HCT116 (cell line): Measurements from ENCODE around the gene TLE4. TPM values are rescaled to one million over a fixed set of nuclear protein-coding genes. Genes with fewer than 3 reads are reported as not detected.

Experiments used
- ATAC-seq: fragments of 200-7000 bp; cut with Tn5 transposase; 2 replicates; pipeline ENCODE4 v1.9.1; 2020; ENCODE audit warnings: mild to moderate bottlenecking, moderate library complexity
- BruUV-seq: library from RNA; stranded (reverse); fragments of 400-500 nt; replicated peaks from 2 replicates; lab custom pipeline; 2021; lab: Mats Ljungman, UMichigan
- CTCF ChIA-PET: fragments of 300-600 bp; sonication (Branson Sonifier 250); formaldehyde crosslinking; loops from one replicate; lab custom pipeline; 2021; ENCODE audit warnings: antibody characterized with exemption; lab: Charles Lee
- POLR2A ChIA-PET: fragments of 300-600, 350-600 bp; sonication (Branson Sonifier 250); formaldehyde crosslinking; loops from one replicate; lab custom pipeline; 2021; ENCODE audit warnings: antibody characterized with exemption; lab: Charles Lee
- RAD21 ChIA-PET, 2 experiments: fragments of 300-600 bp; sonication (Branson Sonifier 250); formaldehyde crosslinking; loops; one replicate each; lab custom pipeline; 2023; ENCODE audit warnings: low total read pairs in 2 of 2; ENCODE audit not compliant: uncharacterized antibody in 2 of 2, unreplicated experiment in 2 of 2, low non-redundant PET in 1 of 2; lab: Charles Lee
- DNase-seq: peaks from one replicate; pipeline ENCODE4 v3.0.0-alpha.2; 2010; ENCODE audit warnings: low read depth, low spot score
- H2AFZ ChIP-seq: fragments of 200-600 bp; shearing (Covaris generic), sonication (generic); 2 replicates; pipeline ENCODE4 v1.6.1; 2017; ENCODE audit warnings: low read depth, mixed run types, mixed read lengths, antibody characterized with exemption, low read length; ENCODE audit not compliant: poor library complexity, severe bottlenecking
- H3K27ac ChIP-seq: 2 replicates; pipeline ENCODE4 v1.5.1; 2012; ENCODE audit warnings: low read depth, low read length
- H3K27me3 ChIP-seq: fragments of 200-600 bp; sonication (generic); 2 replicates; pipeline ENCODE4 v1.6.1; 2016; ENCODE audit warnings: mixed run types, low read length, mixed read lengths; ENCODE audit not compliant: insufficient read depth
- H3K36me3 ChIP-seq, 2 experiments: fragments of 200-500 bp in 1 of 2; fragments of 200-600 bp in 1 of 2; sonication (Bioruptor generic) in 1 of 2; sonication (generic) in 1 of 2; 2 replicates each; pipeline versions ENCODE4 v1.5.1 to v1.6.1; 2014 to 2016; ENCODE audit warnings: low read length in 2 of 2, inconsistent platforms in 1 of 2, mixed read lengths in 1 of 2, mixed run types in 1 of 2; ENCODE audit not compliant: insufficient read depth in 2 of 2, control insufficient read depth in 1 of 2
- H3K4me1 ChIP-seq, 2 experiments: fragments of 200-600 bp in 1 of 2; sonication (generic) in 1 of 2; 2 replicates each; pipeline versions ENCODE4 v1.5.1 to v1.6.1; 2012 to 2017; ENCODE audit warnings: low read length in 2 of 2, inconsistent platforms in 1 of 2, mild to moderate bottlenecking in 1 of 2, mixed read lengths in 1 of 2, mixed run types in 1 of 2, moderate library complexity in 1 of 2; ENCODE audit not compliant: insufficient read depth in 2 of 2, control insufficient read depth in 1 of 2
- H3K4me2 ChIP-seq: fragments of 200-600 bp; sonication (generic); 2 replicates; pipeline ENCODE4 v1.6.1; 2017; ENCODE audit warnings: mixed run types, low read length, mixed read lengths
- H3K4me3 ChIP-seq, 2 experiments: fragments of 200-600 bp in 1 of 2; sonication (generic) in 1 of 2; replicated peaks in 1 of 2; 2 replicates each; pipeline ENCODE4 v1.5.1; 2011 to 2016; ENCODE audit warnings: low read length in 2 of 2, control low read depth in 1 of 2, low read depth in 1 of 2, mild to moderate bottlenecking in 1 of 2, mixed read lengths in 1 of 2, mixed run types in 1 of 2
- H3K79me2 ChIP-seq: fragments of 200-600 bp; sonication (generic); 2 replicates; pipeline ENCODE4 v1.6.1; 2017; ENCODE audit warnings: mild to moderate bottlenecking, mixed run types, low read length, moderate library complexity, mixed read lengths; ENCODE audit not compliant: insufficient read depth
- H3K9ac ChIP-seq: fragments of 200-600 bp; sonication (generic); 2 replicates; pipeline ENCODE4 v1.6.1; 2016; ENCODE audit warnings: low read length, mixed read lengths
- H3K9me2 ChIP-seq: fragments of 200-600 bp; sonication (generic), shearing (Covaris generic); 2 replicates; pipeline ENCODE4 v1.6.1; 2017; ENCODE audit warnings: mixed run types, mild to moderate bottlenecking, moderate library complexity; ENCODE audit not compliant: insufficient read depth
- H3K9me3 ChIP-seq, 2 experiments: fragments of 200-500 bp in 1 of 2; fragments of 200-600 bp in 1 of 2; sonication (Bioruptor generic) in 1 of 2; sonication (generic) in 1 of 2; 2 replicates each; pipeline ENCODE4 v1.6.1; 2014 to 2017; ENCODE audit warnings: low read length in 2 of 2, mixed read lengths in 2 of 2, inconsistent platforms in 1 of 2, low read depth in 1 of 2, mild to moderate bottlenecking in 1 of 2, mixed run types in 1 of 2, moderate library complexity in 1 of 2; ENCODE audit not compliant: control insufficient read depth in 1 of 2, insufficient read depth in 1 of 2
- H4K20me1 ChIP-seq: fragments of 200-600 bp; sonication (generic), shearing (Covaris generic); 2 replicates; pipeline ENCODE4 v1.6.1; 2017; ENCODE audit warnings: mixed run types, mild to moderate bottlenecking, moderate library complexity; ENCODE audit not compliant: insufficient read depth
- CEBPB ChIP-seq: IDR thresholded peaks from 2 replicates; pipeline ENCODE4 v1.6.1; 2012; ENCODE audit warnings: low read depth
- EGR1 ChIP-seq: IDR thresholded peaks from 2 replicates; pipeline ENCODE4 v1.6.1; 2012; ENCODE audit warnings: low read depth
- ELF1 ChIP-seq: IDR thresholded peaks from 2 replicates; pipeline ENCODE4 v1.6.1; 2012; ENCODE audit warnings: low read depth, borderline replicate concordance
- EZH2 ChIP-seq: fragments of 200-600 bp; sonication (generic); IDR thresholded peaks from 2 replicates; pipeline ENCODE4 v1.6.1; 2017; ENCODE audit warnings: antibody characterized with exemption, mixed run types
- FOSL1 ChIP-seq: IDR thresholded peaks from 2 replicates; pipeline ENCODE4 v1.6.1; 2012; ENCODE audit warnings: low read depth
- JUND ChIP-seq: IDR thresholded peaks from 2 replicates; pipeline ENCODE4 v1.6.1; 2012
- POLR2A ChIP-seq: IDR thresholded peaks from 2 replicates; pipeline ENCODE4 v1.7.0; 2011; ENCODE audit warnings: borderline replicate concordance; ENCODE audit not compliant: insufficient read depth, insufficient read length; ENCODE audit errors: extremely low read depth
- POLR2AphosphoS5 ChIP-seq: IDR thresholded peaks from 2 replicates; pipeline ENCODE4 v1.6.1; 2011; ENCODE audit warnings: mild to moderate bottlenecking, low read depth, low read length, moderate library complexity
- SIN3A ChIP-seq: IDR thresholded peaks from 2 replicates; pipeline ENCODE4 v1.6.1; 2012; ENCODE audit warnings: low read depth
- SP1 ChIP-seq: IDR thresholded peaks from 2 replicates; pipeline ENCODE4 v1.6.1; 2012; ENCODE audit warnings: low read depth
- TCF7L2 ChIP-seq: IDR thresholded peaks from 2 replicates; pipeline ENCODE4 v1.7.0; 2011; ENCODE audit warnings: borderline replicate concordance, inconsistent platforms; ENCODE audit not compliant: insufficient read depth, insufficient read length; ENCODE audit errors: extremely low read depth
- YY1 ChIP-seq: IDR thresholded peaks from 2 replicates; pipeline ENCODE4 v1.6.1; 2011; ENCODE audit warnings: low read length, low read depth, moderate library complexity, mild to moderate bottlenecking; ENCODE audit not compliant: insufficient replicate concordance; ENCODE audit errors: extremely low read depth
- ZBTB33 ChIP-seq: IDR thresholded peaks from 2 replicates; pipeline ENCODE4 v1.6.1; 2011; ENCODE audit warnings: mild to moderate bottlenecking, low read length, moderate library complexity; ENCODE audit not compliant: insufficient replicate concordance; ENCODE audit errors: extremely low read depth
- ZFX ChIP-seq: fragments of 450-650 bp; IDR thresholded peaks from 2 replicates; pipeline ENCODE4 v1.6.1; 2017
- ZNF274 ChIP-seq: fragments of 200-500 bp; sonication (Bioruptor generic); IDR thresholded peaks from 2 replicates; pipeline ENCODE4 v1.6.1; 2014; ENCODE audit warnings: mild to moderate bottlenecking, low read depth, low read length, inconsistent platforms
- intact Hi-C: fragments of 100-400 bp; cut with micrococcal nuclease; formaldehyde crosslinking; loops from 2 replicates; pipeline ENCODE4 v1.10.0; 2022
- total RNA-seq: library from RNA; stranded (reverse); gene quantifications from one replicate; pipeline ENCODE4 v1.2.1, GENCODE V29; 2021; ENCODE audit not compliant: unreplicated experiment
- TF ChIP-seq, protein P1 (sequence below), 3 experiments: fragments of 200-600 bp in 1 of 3; sonication (generic) in 1 of 3; IDR thresholded peaks in 2 of 3; conservative IDR thresholded peaks in 1 of 3; 2 replicates each; pipeline ENCODE4 v1.5.1; 2012 to 2017; ENCODE audit warnings: low read depth in 2 of 3, low read length in 2 of 3, antibody characterized with exemption in 1 of 3, borderline replicate concordance in 1 of 3, control low read depth in 1 of 3, mild to moderate bottlenecking in 1 of 3, mixed read lengths in 1 of 3, mixed run types in 1 of 3, moderate library complexity in 1 of 3; ENCODE audit not compliant: insufficient read depth in 1 of 3
- TF ChIP-seq, protein P2 (sequence below): IDR thresholded peaks from 2 replicates; pipeline ENCODE4 v1.6.1; 2012

Gene TLE4
- total RNA-seq, 1 experiment from 2014 or later, result 0.39 TPM

GRCh38 chr9:79699479-79699878 is 127.7 kb downstream of the TLE4 start:
- Histone ChIP-seq H2AFZ (no peak overlapping the region), H3K79me2 (no peaks in the 10 kb centered on the region), H3K27me3 (no peaks in the 10 kb centered on the region), H3K9ac (no peak overlapping the region), H3K9me2 (no peaks in the 10 kb centered on the region), H3K36me3 (no peaks in the 10 kb centered on the region), H3K9me3 (peaks cover 0 to 28% of the 10 kb centered on the region in 2 experiments; a peak in 3 of 4 replicates), H3K4me3 (no peak overlapping the region), H4K20me1 (no peaks in the 10 kb centered on the region), H3K4me2 (no peak overlapping the region), H3K4me1 (no peaks in the 10 kb centered on the region), H3K27ac (no peak overlapping the region)
- TF ChIP-seq FOSL1 (no peak), POLR2A (no peak), EZH2 (no peak), EGR1 (no peak), SP1 (no peak), ZFX (no peak), ELF1 (no peak), TCF7L2 (no peak), YY1 (no peak), SIN3A (no peak), POLR2AphosphoS5 (no peak), ZNF274 (no peak), JUND (no peak), CEBPB (no peak), ZBTB33 (no peak)
- TF ChIP-seq, protein P1, sequence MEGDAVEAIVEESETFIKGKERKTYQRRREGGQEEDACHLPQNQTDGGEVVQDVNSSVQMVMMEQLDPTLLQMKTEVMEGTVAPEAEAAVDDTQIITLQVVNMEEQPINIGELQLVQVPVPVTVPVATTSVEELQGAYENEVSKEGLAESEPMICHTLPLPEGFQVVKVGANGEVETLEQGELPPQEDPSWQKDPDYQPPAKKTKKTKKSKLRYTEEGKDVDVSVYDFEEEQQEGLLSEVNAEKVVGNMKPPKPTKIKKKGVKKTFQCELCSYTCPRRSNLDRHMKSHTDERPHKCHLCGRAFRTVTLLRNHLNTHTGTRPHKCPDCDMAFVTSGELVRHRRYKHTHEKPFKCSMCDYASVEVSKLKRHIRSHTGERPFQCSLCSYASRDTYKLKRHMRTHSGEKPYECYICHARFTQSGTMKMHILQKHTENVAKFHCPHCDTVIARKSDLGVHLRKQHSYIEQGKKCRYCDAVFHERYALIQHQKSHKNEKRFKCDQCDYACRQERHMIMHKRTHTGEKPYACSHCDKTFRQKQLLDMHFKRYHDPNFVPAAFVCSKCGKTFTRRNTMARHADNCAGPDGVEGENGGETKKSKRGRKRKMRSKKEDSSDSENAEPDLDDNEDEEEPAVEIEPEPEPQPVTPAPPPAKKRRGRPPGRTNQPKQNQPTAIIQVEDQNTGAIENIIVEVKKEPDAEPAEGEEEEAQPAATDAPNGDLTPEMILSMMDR (IDR thresholded peaks at IDR 0.05 in 2 of 3, conservative IDR thresholded peaks at IDR 0.05 in 1 of 3; ENCODE audit: borderline replicate concordance in 1 of 3, insufficient read depth in 1 of 3, low read depth in 2 of 3, low read length in 2 of 3), result no peak
- TF ChIP-seq, protein P2, sequence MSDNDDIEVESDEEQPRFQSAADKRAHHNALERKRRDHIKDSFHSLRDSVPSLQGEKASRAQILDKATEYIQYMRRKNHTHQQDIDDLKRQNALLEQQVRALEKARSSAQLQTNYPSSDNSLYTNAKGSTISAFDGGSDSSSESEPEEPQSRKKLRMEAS, result no peak
- ATAC-seq (no peak), DNase-seq (no peak)
- intact Hi-C loops, result no loop called here
- RAD21 ChIA-PET, result no interaction called here
- CTCF ChIA-PET, result no interaction called here
- no TSS peak for BruUV-seq
- POLR2A ChIA-PET, result no interaction called here
